Measurements from ENCODE around the gene TMED8.
"Not testable (repeated sequence)": the region's sequence is repeated elsewhere in the genome, so short reads cannot be mapped to it uniquely, and the experiment has no call there.

The TMED8 gene

GRCh38 chr14:77324816-77325745 is 51.8 kb downstream of the TMED8 start:
- H3K4me1 ChIP-seq (ENCODE audit: control insufficient read depth, insufficient read depth, low read length): peaks cover 10% of the 10 kb centered on the region
- H3K9me3 ChIP-seq (ENCODE audit: control insufficient read depth, low read length): no peaks in the 10 kb centered on the region
- no peaks in the 10 kb centered on the region for H3K36me3 ChIP-seq (ENCODE audit: control insufficient read depth, insufficient read depth, low read length)
- no peak overlapping the region for H3K4me3 ChIP-seq (ENCODE audit: insufficient read depth, low read depth, low read length)
- WGBS, 2 experiments: 91 to 93% methylated on average over 6 to 11 of the region's 11 CpGs
- H3K27me3 ChIP-seq (ENCODE audit: control insufficient read depth, insufficient read depth, low read length, poor library complexity, severe bottlenecking): no peaks in the 10 kb centered on the region
- no peak overlapping the region for H3K27ac ChIP-seq (ENCODE audit: insufficient read depth, low read depth, low read length, poor library complexity, severe bottlenecking)

- Histone ChIP-seq H3K27ac (ENCODE audit: insufficient read depth, low read depth, low read length, poor library complexity, severe bottlenecking) (no peak overlapping the region), H3K4me3 (ENCODE audit: insufficient read depth, low read depth, low read length) (no peak overlapping the region), H3K9me3 (ENCODE audit: control insufficient read depth, low read length) (no peaks in the 10 kb centered on the region), H3K4me1 (ENCODE audit: control insufficient read depth, insufficient read depth, low read length) (peaks cover 17% of the 10 kb centered on the region), H3K27me3 (ENCODE audit: control insufficient read depth, insufficient read depth, low read length, poor library complexity, severe bottlenecking) (no peaks in the 10 kb centered on the region), H3K36me3 (ENCODE audit: control insufficient read depth, insufficient read depth, low read length) (no peaks in the 10 kb centered on the region)
- WGBS, 2 experiments: 94 to 96% methylated on average over 3 of the region's 3 CpGs
Observed at GRCh38 chr14:77324289-77324688, 52.6 kb downstream of the TMED8 start.

GRCh38 chr14:77323571-77323970 is 53.3 kb downstream of the TMED8 start:
- Histone ChIP-seq H3K36me3 (ENCODE audit: control insufficient read depth, insufficient read depth, low read length) (no peaks in the 10 kb centered on the region), H3K4me1 (ENCODE audit: control insufficient read depth, insufficient read depth, low read length) (peaks cover 22% of the 10 kb centered on the region), H3K9me3 (ENCODE audit: control insufficient read depth, low read length) (no peaks in the 10 kb centered on the region), H3K27ac (ENCODE audit: insufficient read depth, low read depth, low read length, poor library complexity, severe bottlenecking) (no peak overlapping the region), H3K27me3 (ENCODE audit: control insufficient read depth, insufficient read depth, low read length, poor library complexity, severe bottlenecking) (no peaks in the 10 kb centered on the region), H3K4me3 (ENCODE audit: insufficient read depth, low read depth, low read length) (no peak overlapping the region)
- 89 to 92% methylated on average over 4 of the region's 4 CpGs for WGBS, 2 experiments

GRCh38 chr14:77322951-77323350 is 53.9 kb downstream of the TMED8 start:
- Histone ChIP-seq H3K4me1 (ENCODE audit: control insufficient read depth, insufficient read depth, low read length) (peaks cover 22% of the 10 kb centered on the region), H3K36me3 (ENCODE audit: control insufficient read depth, insufficient read depth, low read length) (no peaks in the 10 kb centered on the region), H3K27ac (ENCODE audit: insufficient read depth, low read depth, low read length, poor library complexity, severe bottlenecking) (no peak overlapping the region), H3K9me3 (ENCODE audit: control insufficient read depth, low read length) (no peaks in the 10 kb centered on the region), H3K4me3 (ENCODE audit: insufficient read depth, low read depth, low read length) (no peak overlapping the region), H3K27me3 (ENCODE audit: control insufficient read depth, insufficient read depth, low read length, poor library complexity, severe bottlenecking) (no peaks in the 10 kb centered on the region)
- 96 to 97% methylated on average over 5 of the region's 5 CpGs for WGBS, 2 experiments

DNA sequence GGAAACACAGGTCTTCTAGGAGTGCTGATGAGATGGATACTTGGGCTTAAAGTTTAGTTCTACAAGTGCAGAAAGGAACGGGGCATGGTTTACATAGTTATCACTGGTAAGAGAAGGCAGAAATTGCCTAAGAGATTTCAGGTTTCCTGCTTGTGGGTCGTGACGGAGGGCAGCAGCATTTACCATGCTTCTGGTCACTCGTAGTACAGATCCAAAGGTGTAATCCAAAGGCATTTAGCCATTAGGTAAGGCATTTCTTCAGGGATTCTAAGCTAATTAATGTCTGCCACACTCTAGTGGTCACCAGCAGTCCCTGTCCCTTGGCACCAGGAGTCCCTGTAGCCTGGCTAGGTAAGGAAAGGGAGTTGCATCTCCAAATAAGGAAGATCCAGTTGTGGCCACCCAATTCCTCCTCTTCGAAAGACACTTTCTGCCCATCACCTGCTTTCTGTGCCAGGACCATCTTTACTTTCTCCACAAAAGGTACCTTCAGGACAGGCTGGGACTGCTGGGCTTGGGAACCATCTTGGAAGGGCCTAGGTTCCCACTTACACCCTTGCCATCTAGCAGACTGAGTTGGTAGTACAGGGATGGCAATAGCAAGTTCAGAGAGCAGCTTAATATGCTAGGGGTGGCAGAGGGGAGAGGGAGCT is 54.5 kb downstream of the TMED8 start:
- H3K27me3 ChIP-seq (ENCODE audit: control insufficient read depth, insufficient read depth, low read length, poor library complexity, severe bottlenecking): no peaks in the 10 kb centered on the region
- 90 to 93% methylated on average over 5 of the region's 5 CpGs for WGBS, 2 experiments
- no peaks in the 10 kb centered on the region for H3K9me3 ChIP-seq (ENCODE audit: control insufficient read depth, low read length)
- H3K4me1 ChIP-seq (ENCODE audit: control insufficient read depth, insufficient read depth, low read length): peaks cover 22% of the 10 kb centered on the region
- H3K27ac ChIP-seq (ENCODE audit: insufficient read depth, low read depth, low read length, poor library complexity, severe bottlenecking): no peak overlapping the region
- peak overlapping the region; percentile 74 for H3K4me3 ChIP-seq (ENCODE audit: insufficient read depth, low read depth, low read length)
- no peaks in the 10 kb centered on the region for H3K36me3 ChIP-seq (ENCODE audit: control insufficient read depth, insufficient read depth, low read length)

DNA sequence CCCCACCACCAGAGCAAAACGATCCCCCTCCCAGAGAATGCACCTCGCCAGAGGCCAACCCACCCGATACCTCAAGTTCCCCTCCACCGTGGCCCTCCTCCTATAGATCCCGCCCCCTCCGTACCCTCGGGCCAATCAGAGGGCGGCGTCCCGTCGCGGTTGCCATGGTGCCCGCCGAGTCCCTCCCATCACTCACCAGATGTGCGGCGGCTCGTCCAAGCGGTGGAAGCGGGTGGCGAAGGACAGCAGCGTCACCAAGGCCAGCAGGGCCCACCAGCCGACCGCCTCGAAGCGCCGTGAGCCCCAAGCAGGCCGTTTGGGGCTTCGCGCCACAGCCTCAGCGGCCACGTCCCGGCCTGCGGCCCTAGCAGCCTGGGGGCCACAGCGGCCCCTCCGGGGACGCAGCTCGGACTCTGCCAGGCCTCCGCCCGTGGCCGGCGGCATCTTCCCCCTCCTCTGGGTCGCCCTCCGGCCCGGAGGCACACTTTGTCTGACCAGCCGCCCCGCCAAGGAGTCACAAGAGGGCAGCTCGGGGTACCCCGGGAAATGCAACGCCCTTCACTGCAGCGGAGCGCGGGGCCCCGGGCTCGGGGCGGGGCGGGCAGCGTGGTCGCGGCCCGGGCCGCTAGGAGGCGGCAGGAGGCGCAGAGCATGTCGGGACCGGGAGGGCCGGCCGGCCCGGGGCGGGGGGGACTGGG is 56.5 kb downstream of the TMED8 start, which contains the start of gene POMT2:
POMT2 (minus strand) TSS at position 646 of the 698 bp plus-strand sequence; CDS start at position 444, 202 bp downstream.
- H3K9me3 ChIP-seq (ENCODE audit: control insufficient read depth, low read length): no peaks in the 10 kb centered on the region
- H3K4me1 ChIP-seq (ENCODE audit: control insufficient read depth, insufficient read depth, low read length): peaks cover 26% of the 10 kb centered on the region
- H3K36me3 ChIP-seq (ENCODE audit: control insufficient read depth, insufficient read depth, low read length): no peaks in the 10 kb centered on the region
- H3K27ac ChIP-seq (ENCODE audit: insufficient read depth, low read depth, low read length, poor library complexity, severe bottlenecking): peak within 1 kb of the TSS; percentile 96
- H3K27me3 ChIP-seq (ENCODE audit: control insufficient read depth, insufficient read depth, low read length, poor library complexity, severe bottlenecking): no peaks in the 10 kb centered on the region
- H3K4me3 ChIP-seq (ENCODE audit: insufficient read depth, low read depth, low read length): peak within 1 kb of the TSS; percentile 74
- WGBS, 2 experiments: 0% methylated on average over 69 of the region's 69 CpGs

DNA sequence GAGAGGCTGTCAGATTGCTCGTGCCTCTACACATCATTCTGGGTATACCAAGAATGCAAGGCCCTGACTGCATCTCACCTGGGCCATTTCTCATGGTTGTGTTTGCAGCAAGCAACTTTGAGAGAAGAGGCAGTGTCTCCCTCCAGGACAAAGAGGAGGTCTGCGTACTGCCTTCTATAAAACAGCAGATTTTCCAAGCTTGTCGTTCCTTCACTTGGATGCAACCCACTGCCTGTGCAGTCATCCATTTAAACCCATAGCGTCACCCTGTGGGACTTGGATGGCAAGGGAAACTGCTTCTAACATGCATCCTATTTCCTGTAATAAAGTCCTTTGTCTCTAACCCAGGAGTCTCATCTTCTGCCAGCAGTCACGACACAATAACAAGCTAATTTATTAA is 57.5 kb downstream of the TMED8 start:
- Histone ChIP-seq H3K36me3 (ENCODE audit: control insufficient read depth, insufficient read depth, low read length) (no peaks in the 10 kb centered on the region), H3K27me3 (ENCODE audit: control insufficient read depth, insufficient read depth, low read length, poor library complexity, severe bottlenecking) (no peaks in the 10 kb centered on the region), H3K9me3 (ENCODE audit: control insufficient read depth, low read length) (no peaks in the 10 kb centered on the region), H3K27ac (ENCODE audit: insufficient read depth, low read depth, low read length, poor library complexity, severe bottlenecking) (no peak overlapping the region), H3K4me3 (ENCODE audit: insufficient read depth, low read depth, low read length) (peak overlapping the region; percentile 74), H3K4me1 (ENCODE audit: control insufficient read depth, insufficient read depth, low read length) (peaks cover 30% of the 10 kb centered on the region)
- 73 to 75% methylated on average over 5 of the region's 5 CpGs for WGBS, 2 experiments

GRCh38 chr14:77318756-77319155 is 58.1 kb downstream of the TMED8 start:
- peaks cover 37% of the 10 kb centered on the region for H3K4me1 ChIP-seq (ENCODE audit: control insufficient read depth, insufficient read depth, low read length)
- H3K36me3 ChIP-seq (ENCODE audit: control insufficient read depth, insufficient read depth, low read length); H3K27me3 ChIP-seq (ENCODE audit: control insufficient read depth, insufficient read depth, low read length, poor library complexity, severe bottlenecking); H3K27ac ChIP-seq (ENCODE audit: insufficient read depth, low read depth, low read length, poor library complexity, severe bottlenecking); H3K4me3 ChIP-seq (ENCODE audit: insufficient read depth, low read depth, low read length); H3K9me3 ChIP-seq (ENCODE audit: control insufficient read depth, low read length): not testable (repeated sequence)
- WGBS, 2 experiments: 93 to 96% methylated on average over 11 of the region's 11 CpGs

GRCh38 chr14:77318006-77318553 is 58.8 kb downstream of the TMED8 start:
- Histone ChIP-seq H3K4me1 (ENCODE audit: control insufficient read depth, insufficient read depth, low read length) (peaks cover 40% of the 10 kb centered on the region), H3K4me3 (ENCODE audit: insufficient read depth, low read depth, low read length) (no peak overlapping the region), H3K36me3 (ENCODE audit: control insufficient read depth, insufficient read depth, low read length) (no peaks in the 10 kb centered on the region), H3K9me3 (ENCODE audit: control insufficient read depth, low read length) (no peaks in the 10 kb centered on the region), H3K27me3 (ENCODE audit: control insufficient read depth, insufficient read depth, low read length, poor library complexity, severe bottlenecking) (no peaks in the 10 kb centered on the region), H3K27ac (ENCODE audit: insufficient read depth, low read depth, low read length, poor library complexity, severe bottlenecking) (no peak overlapping the region)
- WGBS, 2 experiments: 85 to 90% methylated on average over 5 of the region's 5 CpGs

Data from ectodermal cell (in vitro differentiated cells).